EH (cell line): ENCODE results near the gene RND3.

Experiments used
- DNase-seq: peaks from one replicate; pipeline ENCODE4 v3.0.0-alpha.2; 2015; ENCODE audit warnings: low read depth

Gene RND3

DNA sequence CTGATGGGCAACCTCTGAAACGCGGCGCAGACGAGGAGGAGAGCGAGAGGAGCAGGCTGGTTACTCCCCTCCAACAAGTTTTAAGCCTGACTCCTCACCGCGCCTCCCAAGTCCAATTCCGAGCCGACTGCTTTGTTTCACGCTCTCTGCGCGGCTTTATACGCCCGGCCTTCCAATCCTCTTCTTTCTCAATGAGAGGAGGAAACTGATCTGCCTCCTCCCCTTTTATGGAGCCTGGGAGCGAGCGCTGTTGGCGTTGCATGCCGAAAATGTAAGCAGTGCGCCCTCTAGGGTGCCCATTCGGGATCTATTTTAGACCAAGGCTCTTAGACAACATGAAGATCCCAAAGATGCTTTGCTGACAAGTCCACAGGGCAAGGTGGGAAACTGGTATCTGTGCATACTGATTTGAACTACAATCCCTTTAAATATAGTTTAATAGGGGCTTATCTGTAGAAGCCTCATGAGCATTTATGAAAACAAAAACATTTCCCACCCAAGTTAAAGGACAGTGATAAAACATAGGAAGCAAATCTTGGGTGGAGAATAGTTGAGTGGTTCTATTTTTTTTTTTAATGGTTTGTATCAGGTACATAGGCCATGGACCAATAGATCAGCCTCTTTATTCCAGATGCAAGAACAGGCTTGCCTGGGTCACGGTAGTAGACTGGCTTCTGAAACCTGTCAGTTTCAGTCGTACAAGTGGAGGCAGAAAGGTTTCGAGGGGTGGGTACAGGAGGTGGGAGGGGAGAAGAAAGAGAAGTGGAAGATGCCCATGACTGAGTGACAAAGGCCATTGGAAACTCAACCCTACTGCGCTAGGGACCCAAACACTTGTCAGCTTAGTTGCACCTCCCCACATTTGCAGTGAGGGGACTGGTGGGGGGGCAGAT lies at the start of gene RND3:
RND3 (minus strand) TSS at position 131 of the 893 bp plus-strand sequence. CDS start 250 bp downstream, outside the sequence.
- peak; percentile 99 for DNase-seq

- DNase-seq = no peak
Measured at GRCh38 chr2:150535176-150535575, 47.7 kb upstream of the RND3 start.

- peak; percentile 89 for DNase-seq
Measured at GRCh38 chr2:150532879-150533278, 45.4 kb upstream of the RND3 start.

- no peak for DNase-seq
Measured at GRCh38 chr2:150532020-150532419, 44.6 kb upstream of the RND3 start.

DNA sequence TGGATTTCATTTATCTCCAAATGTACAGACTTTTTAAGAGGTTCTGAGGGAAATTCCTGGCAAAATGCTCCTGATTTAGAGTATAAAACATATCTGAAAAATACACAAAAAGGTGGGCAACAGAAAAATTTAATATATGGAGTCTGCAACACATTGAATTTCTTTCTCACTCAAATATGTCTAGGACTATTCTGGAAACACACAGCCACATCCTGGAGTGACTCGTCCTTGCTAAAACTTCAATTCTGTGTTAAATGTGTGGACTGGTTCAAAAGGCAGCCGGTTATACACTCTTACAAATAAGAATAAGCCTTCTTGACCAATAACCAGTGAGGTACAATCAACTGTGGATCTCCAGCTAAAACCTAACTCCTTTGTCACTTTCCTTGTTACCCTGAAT lies 44.1 kb upstream of the RND3 start:
- DNase-seq = peak; percentile 67

DNA sequence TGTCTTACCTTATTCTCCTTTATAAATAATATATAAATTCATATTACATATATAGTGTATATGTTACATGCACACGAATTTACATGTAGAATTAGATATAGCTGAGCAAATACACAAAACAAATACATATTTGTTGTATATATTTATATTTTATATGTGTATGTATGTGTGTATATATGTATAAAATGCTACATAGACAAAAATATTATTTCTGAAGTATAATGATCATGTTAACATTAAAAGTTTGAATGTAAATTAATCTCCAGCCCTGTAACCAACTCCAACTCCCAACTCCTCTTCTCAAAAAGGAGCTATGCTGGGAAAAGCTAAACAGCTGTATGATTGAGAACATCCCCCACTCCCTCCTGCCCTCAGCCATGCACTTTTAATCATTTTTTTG lies 42.7 kb upstream of the RND3 start:
- no peak for DNase-seq

DNA sequence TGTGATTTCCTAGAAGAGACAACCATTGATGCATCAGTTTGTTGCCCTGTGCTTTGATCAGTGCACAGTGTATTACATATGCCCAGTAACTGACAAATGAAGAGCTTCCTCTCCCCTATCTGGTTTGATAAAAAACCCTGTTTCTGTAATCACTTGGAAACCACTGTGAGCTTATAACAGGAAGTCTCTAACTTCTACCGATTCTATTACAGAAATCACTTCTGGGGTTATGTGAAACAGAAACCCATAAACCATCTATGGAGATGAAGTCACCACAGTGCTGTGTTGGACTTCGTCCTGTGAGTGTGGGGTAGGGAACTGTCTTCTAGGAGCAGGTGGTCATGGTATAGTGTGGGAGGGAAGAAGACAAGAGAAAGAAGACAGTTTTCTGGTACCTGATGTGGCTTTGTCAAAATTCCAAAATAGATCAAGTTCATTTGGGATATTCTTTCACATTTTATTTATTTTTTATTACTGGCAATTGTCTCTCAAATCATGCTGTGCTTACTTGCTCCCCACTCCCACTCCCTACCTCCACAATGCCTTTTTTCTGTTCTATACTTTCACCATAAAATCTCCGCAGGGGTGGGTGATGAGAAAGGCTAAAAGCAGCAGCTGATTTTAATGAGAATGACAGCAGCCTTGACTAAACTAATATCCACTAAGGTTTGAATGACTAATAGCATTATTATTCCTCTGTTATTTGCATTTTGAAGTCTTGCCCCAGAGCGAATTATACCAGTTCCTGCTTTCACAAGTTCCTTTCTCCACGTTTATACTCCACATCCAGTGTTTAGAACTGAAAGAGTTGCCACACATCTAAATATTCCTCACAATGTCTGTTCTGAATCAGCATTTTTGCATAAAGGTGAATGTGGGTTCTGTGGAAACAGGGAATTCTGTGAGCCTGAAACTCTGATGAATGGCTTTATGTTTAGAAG lies 41.7 kb upstream of the RND3 start:
- DNase-seq = peak; percentile 93

- peak; percentile 97 for DNase-seq
Measured at GRCh38 chr2:150526827-150527226, 39.4 kb upstream of the RND3 start.

DNA sequence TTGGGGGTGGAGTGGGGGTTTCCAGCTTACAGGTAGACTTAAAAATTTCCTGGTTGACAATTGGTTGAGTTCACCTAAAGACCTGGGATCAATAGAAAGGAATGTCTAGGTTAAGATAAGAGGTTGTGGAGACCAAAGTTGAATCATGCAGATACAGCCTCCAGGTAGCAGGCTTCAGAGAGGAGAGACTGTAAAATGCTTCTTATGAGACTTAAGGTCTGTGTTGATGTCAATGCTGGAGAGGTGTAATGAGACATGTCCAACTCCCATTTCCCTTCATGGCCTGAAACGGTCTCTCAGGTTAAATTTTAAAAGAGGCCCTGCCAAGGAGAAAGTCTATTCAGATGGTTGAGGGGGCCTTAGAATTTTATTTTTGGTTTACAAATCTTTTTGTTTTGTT lies 38.5 kb upstream of the RND3 start:
- no peak for DNase-seq

DNA sequence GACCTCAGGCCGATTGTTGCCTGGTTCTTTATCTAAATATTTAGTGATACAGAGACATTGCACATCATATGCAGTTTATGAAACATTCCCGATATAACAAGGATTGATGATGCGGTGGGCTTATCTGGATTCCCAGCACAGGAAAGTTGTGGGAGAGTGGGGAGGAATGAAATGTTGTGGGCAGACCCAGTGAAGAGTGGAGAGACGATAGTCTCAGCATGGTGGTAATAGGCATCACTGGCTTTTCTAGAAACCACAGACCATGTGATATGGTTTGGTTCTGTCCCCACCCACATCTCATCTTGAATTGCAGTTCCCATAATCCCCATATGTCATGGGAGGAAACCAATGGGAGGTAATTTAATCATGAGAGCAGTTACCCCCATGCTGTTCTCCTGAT lies 34.8 kb upstream of the RND3 start:
- no peak for DNase-seq

DNA sequence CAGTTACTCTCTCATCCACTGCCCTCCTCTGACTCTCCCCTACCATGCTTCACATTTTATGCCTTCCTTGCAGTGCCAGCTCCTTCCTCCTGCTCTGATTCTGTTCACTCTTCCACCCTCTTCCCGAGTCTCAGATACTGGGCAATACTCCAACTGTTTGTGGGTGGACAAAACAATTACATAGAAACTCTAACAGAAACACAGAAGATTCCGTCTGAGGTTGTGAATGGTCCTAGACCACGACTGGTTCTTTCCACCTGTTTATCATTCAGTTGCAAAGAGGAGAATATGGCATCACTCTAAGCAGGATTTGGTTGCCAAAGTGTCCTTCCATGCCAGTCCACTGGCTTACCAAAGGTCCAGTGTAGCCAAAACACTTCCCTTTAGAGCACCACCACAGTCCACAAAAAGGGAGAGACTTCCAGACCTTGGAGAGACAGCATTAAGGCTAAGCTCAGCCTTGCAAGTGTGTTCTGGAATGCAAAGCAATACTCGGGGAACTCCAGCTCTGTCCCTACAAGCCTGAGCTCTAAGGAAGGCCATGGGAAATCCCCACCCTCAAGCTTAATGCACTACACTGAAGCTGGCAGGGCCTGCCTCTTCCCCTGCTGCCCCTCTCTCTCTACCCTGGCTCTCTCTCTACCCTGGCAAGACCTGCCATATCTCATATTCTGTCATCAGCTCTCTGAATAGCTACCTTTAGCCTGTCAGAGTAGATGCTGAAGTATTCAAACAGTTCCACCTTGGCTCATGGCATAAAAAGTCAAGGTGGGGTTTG lies 33.6 kb upstream of the RND3 start:
- DNase-seq = peak; percentile 77

- no peak for DNase-seq
Measured at GRCh38 chr2:150520033-150520432, 32.6 kb upstream of the RND3 start.

GRCh38 chr2:150517951-150518680 lies 30.6 kb upstream of the RND3 start:
- DNase-seq = peak; percentile 78

DNA sequence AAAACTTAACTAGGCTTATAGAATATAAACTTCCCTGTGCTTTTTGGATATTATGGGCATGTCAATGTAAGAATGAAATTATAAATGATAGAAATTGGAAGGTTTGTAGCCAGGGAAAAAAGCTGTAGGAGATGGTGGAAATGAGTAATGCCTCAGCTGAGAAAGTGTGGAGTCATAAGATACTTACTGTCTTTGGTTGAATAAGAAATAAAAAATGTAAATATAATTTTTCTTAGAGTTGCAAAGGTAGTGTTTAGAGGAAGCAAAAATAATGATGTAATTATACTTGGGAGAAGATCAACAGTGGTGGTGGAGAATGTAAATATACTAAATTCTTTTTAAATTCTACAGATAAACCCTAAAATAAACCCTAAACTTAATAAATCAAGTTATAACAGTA lies 26.2 kb upstream of the RND3 start:
- peak; percentile 65 for DNase-seq

DNA sequence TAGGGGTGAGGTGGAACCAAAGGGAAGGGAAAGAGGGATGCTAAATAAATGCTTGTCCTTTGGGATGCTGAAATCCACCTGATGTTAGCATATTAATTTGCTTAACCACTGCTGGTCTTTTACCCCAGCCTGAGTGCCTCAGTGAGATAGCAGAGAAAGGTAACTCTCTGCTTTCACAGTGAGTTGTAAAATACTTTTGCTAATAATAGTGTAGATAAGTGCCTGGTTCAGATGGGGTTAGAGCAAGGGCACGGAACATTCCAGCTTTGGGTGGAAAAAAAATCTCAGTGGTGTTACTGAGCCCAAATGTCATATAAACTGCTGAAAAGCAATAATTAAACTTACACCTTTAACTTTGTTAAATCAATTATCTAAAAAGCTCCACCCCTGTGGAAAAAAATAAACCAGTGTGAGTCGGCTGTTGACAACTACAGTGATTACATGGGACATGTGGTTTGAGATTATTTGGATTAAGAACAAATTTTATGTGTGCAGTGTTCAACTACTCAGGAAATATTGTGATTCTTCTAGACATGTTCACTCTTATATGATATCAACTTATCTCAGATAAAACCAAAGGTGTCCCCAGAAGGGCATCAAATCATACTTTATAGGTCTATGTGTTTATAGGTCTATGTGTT lies 21.1 kb upstream of the RND3 start:
- DNase-seq = no peak

DNA sequence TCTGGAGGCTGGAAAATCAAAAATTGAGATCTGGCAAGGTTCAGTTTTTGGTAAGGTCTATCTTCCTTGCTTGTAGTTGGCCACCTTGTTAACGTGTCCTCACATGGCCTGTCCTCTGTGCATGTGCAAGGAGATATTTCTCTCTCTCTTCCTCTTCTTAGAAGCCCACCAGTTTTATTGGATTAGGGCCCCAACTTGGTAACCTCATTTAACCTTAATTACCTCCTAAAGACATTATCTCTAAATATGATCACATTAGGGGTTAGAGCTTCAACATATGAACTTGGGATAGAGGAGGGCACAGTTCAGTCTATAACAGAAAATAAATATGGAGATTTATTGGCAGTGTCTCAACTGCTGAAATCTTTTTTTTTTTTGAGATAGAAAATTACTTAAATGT lies 19.6 kb upstream of the RND3 start:
- no peak for DNase-seq

DNA sequence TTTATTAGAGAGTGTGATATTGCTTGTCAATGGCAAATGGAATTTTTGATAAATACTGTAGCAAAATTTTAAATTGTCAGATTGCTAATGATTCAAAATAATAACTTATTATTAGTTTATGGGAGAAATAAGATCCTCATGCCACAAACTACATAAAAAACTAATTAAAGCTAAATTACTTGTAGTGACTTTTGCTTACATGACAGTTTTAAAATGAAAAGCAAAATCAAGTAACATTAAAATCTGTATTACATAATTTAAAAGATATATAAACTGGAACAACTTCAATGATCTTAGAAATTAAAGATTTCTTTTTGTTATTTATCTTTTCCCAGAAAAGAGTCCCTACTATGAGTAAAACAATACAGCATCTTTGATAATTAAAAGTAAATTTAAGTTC lies 17.7 kb upstream of the RND3 start:
- no peak for DNase-seq

- DNase-seq = peak; percentile 99
Measured at GRCh38 chr2:150495993-150496627, 8.6 kb upstream of the RND3 start.

GRCh38 chr2:150495001-150495400 lies 7.5 kb upstream of the RND3 start:
- DNase-seq = no peak

DNA sequence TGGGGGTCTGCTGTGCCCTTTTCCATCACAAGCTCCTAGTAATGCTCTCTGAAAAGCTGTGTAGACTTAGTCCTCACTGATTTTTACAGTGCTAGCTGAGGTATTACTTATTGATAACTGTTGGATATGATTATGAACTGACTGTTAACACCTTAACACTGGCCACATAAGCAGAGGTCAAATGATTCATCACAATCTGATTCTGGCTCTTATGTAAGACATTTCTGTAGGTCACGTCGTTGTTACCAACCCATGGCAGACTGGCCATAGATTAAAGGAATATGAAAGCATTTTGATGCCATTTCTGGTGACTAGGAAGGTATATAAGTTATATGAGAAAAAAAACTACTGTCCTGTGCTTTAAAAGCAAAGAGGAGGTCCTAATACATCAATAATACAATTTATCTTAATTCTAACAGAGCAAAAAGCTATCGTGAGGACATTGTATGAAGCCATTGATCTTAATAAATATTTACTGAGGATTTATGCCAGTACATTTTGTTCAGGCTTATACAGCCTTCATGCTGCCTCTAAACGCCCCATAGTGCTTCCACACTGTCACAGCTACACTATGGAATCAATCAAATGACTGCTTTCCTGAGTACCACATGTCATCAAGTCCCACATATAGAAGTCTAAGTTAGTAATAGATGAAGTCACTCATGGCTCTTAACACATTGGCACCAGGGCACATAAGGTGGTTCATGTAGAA lies 6.9 kb upstream of the RND3 start:
- no peak for DNase-seq
